WTC11 (cell line): Measurements from ENCODE around the gene PADI1. TPM values are rescaled to one million over a fixed set of nuclear protein-coding genes. Genes with fewer than 3 reads are reported as not detected.

Source experiments
- ATAC-seq: fragments of 200-7000 bp; cut with Tn5 transposase; 2 replicates; pipeline ENCODE4 v1.10.0; 2021; ENCODE audit warnings: mild to moderate bottlenecking, moderate library complexity
- CTCF ChIA-PET: fragments of 300-600 bp; sonication (Branson Sonifier 250); formaldehyde crosslinking; loops from one replicate; lab custom pipeline; 2021; ENCODE audit warnings: antibody characterized with exemption; lab: Charles Lee
- POLR2A ChIA-PET: fragments of 350-600 bp; sonication (Branson Sonifier 250); formaldehyde crosslinking; loops from one replicate; lab custom pipeline; 2021; ENCODE audit warnings: antibody characterized with exemption; lab: Charles Lee
- DNase-seq: peaks from one replicate; pipeline ENCODE4 v3.0.0; 2021; ENCODE audit warnings: low spot score
- H3K27ac Mint-ChIP-seq: 2 replicates; pipeline ENCODE4 v1.8.0; 2021; ENCODE audit warnings: mixed read lengths
- H3K27me3 Mint-ChIP-seq: 2 replicates; pipeline ENCODE4 v1.8.0; 2021; ENCODE audit warnings: low read depth, mild to moderate bottlenecking, moderate library complexity, mixed read lengths
- H3K36me3 Mint-ChIP-seq: 2 replicates; pipeline ENCODE4 v1.8.0; 2021; ENCODE audit warnings: mixed read lengths
- H3K4me1 Mint-ChIP-seq: 2 replicates; pipeline ENCODE4 v1.8.0; 2022; ENCODE audit warnings: mixed read lengths
- H3K4me3 Mint-ChIP-seq: 2 replicates; pipeline ENCODE4 v1.8.0; 2021; ENCODE audit warnings: mild to moderate bottlenecking, moderate library complexity, mixed read lengths
- H3K9me3 Mint-ChIP-seq: 2 replicates; pipeline ENCODE4 v1.8.0; 2021; ENCODE audit warnings: mixed read lengths
- ERG ChIP-seq: fragments of 250-450 bp; sonication (Bioruptor Pico); IDR thresholded peaks from 2 replicates; pipeline ENCODE4 v1.8.0; 2021; ENCODE audit warnings: mild to moderate bottlenecking
- FOXJ3 ChIP-seq: sonication (generic); formaldehyde crosslinking; IDR thresholded peaks from 2 replicates; pipeline ENCODE4 v1.9.0; 2021; ENCODE audit warnings: missing genetic modification reagents, mild to moderate bottlenecking, borderline replicate concordance
- HMGXB4 ChIP-seq: sonication (generic); formaldehyde crosslinking; IDR thresholded peaks from 2 replicates; pipeline ENCODE4 v1.8.1; 2023; ENCODE audit warnings: mild to moderate bottlenecking, moderate library complexity, missing genetic modification reagents
- IRF1 ChIP-seq: sonication (generic); formaldehyde crosslinking; IDR thresholded peaks from 2 replicates; pipeline ENCODE4 v1.8.0; 2023; ENCODE audit warnings: missing genetic modification reagents
- JAZF1 ChIP-seq: fragments of 250-450 bp; sonication (Bioruptor Pico); IDR thresholded peaks from 2 replicates; pipeline ENCODE4 v1.9.0; 2021; ENCODE audit warnings: moderate library complexity, mild to moderate bottlenecking, inconsistent platforms
- MAX ChIP-seq: sonication (generic); formaldehyde crosslinking; IDR thresholded peaks from 2 replicates; pipeline ENCODE4 v1.8.0; 2022; ENCODE audit warnings: mild to moderate bottlenecking, missing genetic modification reagents
- NFATC4 ChIP-seq: fragments of 250-450 bp; sonication (Bioruptor Pico); IDR thresholded peaks from 2 replicates; pipeline ENCODE4 v1.9.0; 2021; ENCODE audit warnings: mild to moderate bottlenecking
- NFYB ChIP-seq: sonication (generic); formaldehyde crosslinking; conservative IDR thresholded peaks from 2 replicates; pipeline ENCODE4 v1.8.0; 2022; ENCODE audit warnings: low read depth, missing genetic modification reagents
- NR2C2 ChIP-seq: sonication (generic); formaldehyde crosslinking; IDR thresholded peaks from 2 replicates; pipeline ENCODE4 v1.8.0; 2022; ENCODE audit warnings: mild to moderate bottlenecking, missing genetic modification reagents
- PRRX2 ChIP-seq: fragments of 250-450 bp; sonication (Bioruptor Pico); IDR thresholded peaks from 2 replicates; pipeline ENCODE4 v1.8.0; 2021; ENCODE audit warnings: mild to moderate bottlenecking
- RELA ChIP-seq: sonication (generic); formaldehyde crosslinking; IDR thresholded peaks from 2 replicates; pipeline ENCODE4 v1.8.1; 2022; ENCODE audit warnings: missing genetic modification reagents, mild to moderate bottlenecking, borderline replicate concordance
- TCF7 ChIP-seq: sonication (generic); formaldehyde crosslinking; IDR thresholded peaks from 2 replicates; pipeline ENCODE4 v1.8.0; 2022; ENCODE audit warnings: mild to moderate bottlenecking, low read depth, missing genetic modification reagents, moderate library complexity
- TEAD4 ChIP-seq: sonication (generic); formaldehyde crosslinking; IDR thresholded peaks from 2 replicates; pipeline ENCODE4 v1.8.0; 2022; ENCODE audit warnings: mild to moderate bottlenecking, missing genetic modification reagents
- ZMAT4 ChIP-seq: fragments of 250-450 bp; sonication (Bioruptor Pico); IDR thresholded peaks from 2 replicates; pipeline ENCODE4 v1.9.0; 2021; ENCODE audit warnings: mild to moderate bottlenecking
- ZNF219 ChIP-seq: sonication (generic); formaldehyde crosslinking; IDR thresholded peaks from 2 replicates; pipeline ENCODE4 v1.8.0; 2023; ENCODE audit warnings: missing genetic modification reagents, mild to moderate bottlenecking, borderline replicate concordance
- ZNF532 ChIP-seq: fragments of 250-450 bp; sonication (Bioruptor Pico); IDR thresholded peaks from 2 replicates; pipeline ENCODE4 v1.9.0; 2021; ENCODE audit warnings: mild to moderate bottlenecking, borderline replicate concordance
- ZSCAN18 ChIP-seq: fragments of 250-450 bp; sonication (Bioruptor Pico); IDR thresholded peaks from 2 replicates; pipeline ENCODE4 v2.1.2; 2022; ENCODE audit warnings: mild to moderate bottlenecking, moderate library complexity
- total RNA-seq: library from RNA; stranded (reverse); gene quantifications from 3 replicates; pipeline ENCODE4 v1.2.3, GENCODE V29; 2021

PADI1 gene
- total RNA-seq, 1 experiment from 2014 or later = 0.15 TPM

GRCh38 chr1:17194133-17194475 is 10.8 kb upstream of the PADI1 start:
- Mint-ChIP-seq H3K9me3 (peaks cover 1% of the 10 kb centered on the region), H3K4me1 (0 out of 2 replicates have a peak, but pooled peaks cover 4% of the 10 kb centered on the region), H3K27me3 (peaks cover 6% of the 10 kb centered on the region; the same call in 1 of the 2 replicates), H3K36me3 (no peaks in the 10 kb centered on the region), H3K4me3 (no peak overlapping the region), H3K27ac (no peak overlapping the region)
- ChIA-PET CTCF (interaction anchor here (0.6 kb wide), 1 partner anchor 69 kb away, joined by 3 read pairs; no protein-coding TSS in a partner anchor), POLR2A (no interaction called here)
- DNase-seq (no peak), ATAC-seq (no peak)
- TF ChIP-seq ZMAT4 (CRISPR knock-in tag) (no peak), HMGXB4 (no peak), TCF7 (no peak), NFYB (CRISPR knock-in tag) (no peak), ZNF532 (CRISPR knock-in tag) (no peak)

- DNase-seq = no peak
- no peak for TF ChIP-seq IRF1 (CRISPR knock-in tag)
- no peak for TF ChIP-seq FOXJ3
- TF ChIP-seq ZSCAN18 = no peak
- no peak for TF ChIP-seq TEAD4
- no peak for TF ChIP-seq NFATC4
- TF ChIP-seq ERG (CRISPR knock-in tag) = no peak
- TF ChIP-seq NR2C2 (CRISPR knock-in tag) = no peak
- TF ChIP-seq RELA (CRISPR knock-in tag) = no peak
- no peak for TF ChIP-seq MAX (CRISPR knock-in tag)
- TF ChIP-seq PRRX2 (CRISPR knock-in tag) = no peak
- no peak for TF ChIP-seq ZNF219 (CRISPR knock-in tag)
- TF ChIP-seq JAZF1 = no peak
- TF ChIP-seq, all 79 proteins: peak for 0
- H3K9me3 Mint-ChIP-seq = no peaks in the 10 kb centered on the region
- H3K36me3 Mint-ChIP-seq = no peaks in the 10 kb centered on the region
- CTCF ChIA-PET = no interaction called here
- peaks cover 6% of the 10 kb centered on the region; the same call in 1 of the 2 replicates for H3K27me3 Mint-ChIP-seq
- H3K4me3 Mint-ChIP-seq = no peak overlapping the region
- no peak for ATAC-seq
- no peak overlapping the region for H3K27ac Mint-ChIP-seq
- 0 out of 2 replicates have a peak, but pooled peaks cover 3% of the 10 kb centered on the region for H3K4me1 Mint-ChIP-seq
- POLR2A ChIA-PET = no interaction called here
Measured at GRCh38 chr1:17194615-17195528, 10.1 kb upstream of the PADI1 start.
